ENCODE measurements around the gene RTEL1.
"Not testable (repeated sequence)": the region's sequence is repeated elsewhere in the genome, so short reads cannot be mapped to it uniquely, and the experiment has no call there.

RTEL1 gene

GRCh38 chr20:63657937-63658748, at the start of gene RTEL1:
Gene RTEL1, plus strand, starts transcription at chr20:63658312. Its CDS starts 1,091 bp downstream, at chr20:63659403.
- peak; percentile 95 for DNase-seq (ENCODE audit: low spot score)

GRCh38 chr20:63610581-63611435, 47.3 kb upstream of the RTEL1 start:
- no peak for DNase-seq (ENCODE audit: low spot score)

GRCh38 chr20:63611646-63612045, 46.5 kb upstream of the RTEL1 start:
- no peak for DNase-seq (ENCODE audit: low spot score)

GRCh38 chr20:63612276-63612931, 45.7 kb upstream of the RTEL1 start:
- no peak for DNase-seq (ENCODE audit: low spot score)

GRCh38 chr20:63613863-63614594, 44.1 kb upstream of the RTEL1 start:
- not testable (repeated sequence) for DNase-seq (ENCODE audit: low spot score)

GRCh38 chr20:63617092-63617875, 40.8 kb upstream of the RTEL1 start:
- no peak for DNase-seq (ENCODE audit: low spot score)

GRCh38 chr20:63617876-63618265, 40.2 kb upstream of the RTEL1 start:
- no peak for DNase-seq (ENCODE audit: low spot score)

- DNase-seq (ENCODE audit: low spot score): no peak
Measured at GRCh38 chr20:63618291-63618980, 39.7 kb upstream of the RTEL1 start.

GRCh38 chr20:63619086-63619485, 39.0 kb upstream of the RTEL1 start:
- no peak for DNase-seq (ENCODE audit: low spot score)

- no peak for DNase-seq (ENCODE audit: low spot score)
Measured at GRCh38 chr20:63619505-63619904, 38.6 kb upstream of the RTEL1 start.

- DNase-seq (ENCODE audit: low spot score): no peak
Measured at GRCh38 chr20:63620991-63621390, 37.1 kb upstream of the RTEL1 start.

GRCh38 chr20:63622096-63622495, 36.0 kb upstream of the RTEL1 start:
- no peak for DNase-seq (ENCODE audit: low spot score)

- no peak for DNase-seq (ENCODE audit: low spot score)
Measured at GRCh38 chr20:63622732-63623131, 35.4 kb upstream of the RTEL1 start.

- no peak for DNase-seq (ENCODE audit: low spot score)
Measured at GRCh38 chr20:63624486-63624885, 33.6 kb upstream of the RTEL1 start.

- DNase-seq (ENCODE audit: low spot score): no peak
Measured at GRCh38 chr20:63625771-63626423, 32.2 kb upstream of the RTEL1 start.

GRCh38 chr20:63626424-63627128, 31.5 kb upstream of the RTEL1 start, which contains the start of gene GMEB2:
Gene GMEB2, minus strand, starts transcription at chr20:63627101. Its CDS starts 7,704 bp downstream, at chr20:63619397.
- DNase-seq (ENCODE audit: low spot score): peak; percentile 62

GRCh38 chr20:63627129-63627750, 30.9 kb upstream of the RTEL1 start:
- DNase-seq (ENCODE audit: low spot score): peak; percentile 95

- no peak for DNase-seq (ENCODE audit: low spot score)
Measured at GRCh38 chr20:63627751-63628245, 30.3 kb upstream of the RTEL1 start.

All from COLO829 (cell line).